IMR-90 (cell line): ENCODE data around the gene RALGAPA2. TPM values are rescaled to one million over a fixed set of nuclear protein-coding genes. Genes with fewer than 3 reads are reported as not detected.

Source experiments
- ATAC-seq: fragments of 200-7000 bp; cut with Tn5 transposase; 2 replicates; pipeline ENCODE4 v1.9.1; 2020; ENCODE audit warnings: low read depth, mild to moderate bottlenecking, moderate library complexity
- BruUV-seq: library from RNA; stranded (reverse); fragments of 400-500 nt; replicated peaks from 2 replicates; lab custom pipeline; 2021; lab: Mats Ljungman, UMichigan
- CTCF ChIA-PET: fragments of 300-600 bp; formaldehyde crosslinking; extraction: SDS; loops from one replicate; lab custom pipeline; 2021; ENCODE audit warnings: antibody characterized with exemption; lab: Yijun Ruan, JAX
- POLR2A ChIA-PET: fragments of 300-600 bp; sonication (Branson Sonifier 250); formaldehyde crosslinking; loops from one replicate; lab custom pipeline; 2022; ENCODE audit warnings: antibody characterized with exemption; ENCODE audit not compliant: unreplicated experiment; lab: Charles Lee
- DNase-seq: peaks from one replicate; pipeline ENCODE4 v3.0.0; 2013
- H2AFZ ChIP-seq: replicated peaks from 2 replicates; pipeline ENCODE3; 2013; ENCODE audit warnings: low read length, mild to moderate bottlenecking; ENCODE audit not compliant: poor library complexity
- H2AK5ac ChIP-seq: 2 replicates; pipeline ENCODE4 v1.6.1; 2013; ENCODE audit warnings: low read depth, low read length, inconsistent platforms
- H2AK9ac ChIP-seq: replicated peaks from 2 replicates; pipeline ENCODE3; 2013; ENCODE audit warnings: mild to moderate bottlenecking, low read depth, low read length, moderate library complexity; ENCODE audit not compliant: poor library complexity
- H2BK120ac ChIP-seq: 2 replicates; pipeline ENCODE4 v1.6.1; 2013; ENCODE audit warnings: low read depth, low read length, inconsistent platforms
- H2BK15ac ChIP-seq: 3 replicates; pipeline ENCODE4 v1.6.1; 2013; ENCODE audit warnings: low read depth, low read length, inconsistent platforms
- H2BK20ac ChIP-seq: 2 replicates; pipeline ENCODE4 v1.6.1; 2013; ENCODE audit warnings: low read depth, mild to moderate bottlenecking, inconsistent platforms, low read length, moderate library complexity
- H2BK5ac ChIP-seq: 2 replicates; pipeline ENCODE4 v1.6.1; 2013; ENCODE audit warnings: mild to moderate bottlenecking, low read depth, low read length, inconsistent platforms; ENCODE audit not compliant: poor library complexity, severe bottlenecking
- H3K14ac ChIP-seq: replicated peaks from 2 replicates; pipeline ENCODE4 v1.6.1; 2013; ENCODE audit warnings: low read depth, low read length, inconsistent platforms
- H3K18ac ChIP-seq: 2 replicates; pipeline ENCODE4 v1.6.1; 2013; ENCODE audit warnings: low read depth, low read length, control low read depth
- H3K23ac ChIP-seq: 2 replicates; pipeline ENCODE4 v1.6.1; 2013; ENCODE audit warnings: low read depth, low read length, inconsistent platforms
- H3K27ac ChIP-seq: 2 replicates; pipeline ENCODE4 v1.5.1; 2013; ENCODE audit warnings: mild to moderate bottlenecking, control low read depth, low read length; ENCODE audit not compliant: insufficient read depth
- H3K27me3 ChIP-seq: 2 replicates; pipeline ENCODE4 v1.6.1; 2013; ENCODE audit warnings: low read length; ENCODE audit not compliant: control insufficient read depth, insufficient read depth
- H3K36me3 ChIP-seq: 2 replicates; pipeline ENCODE4 v1.6.1; 2013; ENCODE audit warnings: low read length, mixed read lengths; ENCODE audit not compliant: control insufficient read depth, insufficient read depth
- H3K4ac ChIP-seq: 2 replicates; pipeline ENCODE4 v1.6.1; 2013; ENCODE audit warnings: low read depth, low read length, inconsistent platforms
- H3K4me1 ChIP-seq: 2 replicates; pipeline ENCODE4 v1.6.1; 2013; ENCODE audit warnings: low read length, mixed read lengths; ENCODE audit not compliant: control insufficient read depth, insufficient read depth
- H3K4me2 ChIP-seq: 2 replicates; pipeline ENCODE4 v1.6.1; 2013; ENCODE audit warnings: low read depth, mild to moderate bottlenecking, control low read depth, low read length, moderate library complexity
- H3K4me3 ChIP-seq: 2 replicates; pipeline ENCODE4 v1.5.1; 2013; ENCODE audit warnings: low read depth, mild to moderate bottlenecking, control low read depth, low read length, moderate library complexity; ENCODE audit not compliant: insufficient read depth
- H3K56ac ChIP-seq: 2 replicates; pipeline ENCODE4 v1.6.1; 2013; ENCODE audit warnings: low read length, inconsistent platforms; ENCODE audit not compliant: insufficient read depth; ENCODE audit errors: extremely low read depth
- H3K79me1 ChIP-seq, 2 experiments: 2 replicates each; pipeline ENCODE4 v1.6.1; 2013; ENCODE audit warnings: low read length in 2 of 2, inconsistent platforms in 1 of 2, low read depth in 1 of 2
- H3K9ac ChIP-seq: 2 replicates; pipeline ENCODE4 v1.6.1; 2013; ENCODE audit warnings: low read depth, low read length, control low read depth
- H3K9me1 ChIP-seq: 2 replicates; pipeline ENCODE4 v1.6.1; 2013; ENCODE audit warnings: low read length, inconsistent platforms; ENCODE audit not compliant: insufficient read depth
- H3K9me3 ChIP-seq: 2 replicates; pipeline ENCODE4 v1.6.1; 2013; ENCODE audit warnings: low read length; ENCODE audit not compliant: control insufficient read depth, insufficient read depth
- H4K20me1 ChIP-seq: 2 replicates; pipeline ENCODE4 v1.6.1; 2013; ENCODE audit warnings: low read length, inconsistent platforms; ENCODE audit not compliant: insufficient read depth
- H4K5ac ChIP-seq: 2 replicates; pipeline ENCODE4 v1.6.1; 2013; ENCODE audit warnings: mild to moderate bottlenecking, low read depth, low read length, control low read depth
- H4K8ac ChIP-seq, 2 experiments: 2 replicates each; pipeline ENCODE4 v1.6.1; 2013; ENCODE audit warnings: low read depth in 2 of 2, low read length in 2 of 2, control low read depth in 1 of 2, inconsistent platforms in 1 of 2
- H4K91ac ChIP-seq: 2 replicates; pipeline ENCODE4 v1.6.1; 2013; ENCODE audit warnings: low read depth, low read length, inconsistent platforms; ENCODE audit not compliant: insufficient read depth
- CHD1 ChIP-seq: IDR thresholded peaks from 2 replicates; pipeline ENCODE4 v1.6.1; 2012; ENCODE audit warnings: low read depth, low read length, improper control_type of control experiment
- MAZ ChIP-seq: IDR thresholded peaks from 2 replicates; pipeline ENCODE4 v1.6.1; 2012; ENCODE audit warnings: low read depth, mild to moderate bottlenecking, low read length, improper control_type of control experiment, moderate library complexity, borderline replicate concordance
- NFE2L2 ChIP-seq: fragments of 150-350 bp; IDR thresholded peaks from 2 replicates; pipeline ENCODE4 v1.6.1; 2016; ENCODE audit warnings: low read depth, mild to moderate bottlenecking, low read length
- SMC3 ChIP-seq: fragments of 150-350 bp; IDR thresholded peaks from 2 replicates; pipeline ENCODE4 v1.6.1; 2016; ENCODE audit warnings: low read depth, mild to moderate bottlenecking, antibody characterized with exemption, low read length, moderate library complexity
- dilution Hi-C: fragments of 300-500 bp; cut with HindIII; formaldehyde crosslinking; loops from one replicate; pipeline ENCODE4 v1.14.3; 2018; ENCODE audit warnings: low sequenced_read_pairs; ENCODE audit not compliant: unreplicated experiment
- in situ Hi-C: fragments of 300-500 bp; cut with MboI; formaldehyde crosslinking; loops from 3 replicates; pipeline ENCODE4 v1.14.3; 2019; ENCODE audit warnings: low sequenced_read_pairs, inconsistent platforms, mixed read lengths
- intact Hi-C: fragments of 100-400 bp; cut with micrococcal nuclease; formaldehyde crosslinking; loops from 2 replicates; pipeline ENCODE4 v1.10.0; 2022
- polyA plus RNA-seq, 3 experiments: library from polyadenylated mRNA; depleted of rRNA; stranded (reverse); fragments of >200 nt; gene quantifications; 2 replicates each; pipeline ENCODE4 v1.2.3, GENCODE V29; 2012; ENCODE audit warnings: low replicate concordance in 1 of 3
- total RNA-seq: library from RNA; depleted of rRNA; stranded (reverse); fragments of >200 nt; gene quantifications from 2 replicates; pipeline ENCODE4 v1.2.3, GENCODE V29; 2012

Gene RALGAPA2
- total and polyA plus RNA-seq, 2 of the 4 experiments (the other 2 are of a cell fraction): 1.3 to 3.9 TPM

DNA sequence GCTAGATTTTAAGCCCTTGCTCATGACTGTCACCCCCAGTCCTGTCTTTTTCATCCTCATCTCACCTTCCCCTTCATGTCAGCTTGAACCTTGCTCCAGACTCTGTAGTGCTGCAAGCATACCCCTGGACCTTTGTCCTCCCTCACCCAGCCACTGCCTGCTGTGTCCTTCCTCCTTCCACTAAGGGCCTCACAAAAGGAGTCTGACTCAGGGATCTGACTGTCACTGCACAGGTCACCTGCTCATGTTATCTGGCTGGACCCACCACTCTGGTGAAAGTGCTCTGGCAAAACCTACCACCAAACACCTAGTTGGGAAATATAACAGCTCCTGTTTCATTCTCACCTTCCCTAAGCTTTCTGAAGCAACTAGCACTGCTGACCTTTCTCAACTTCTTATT lies 193.2 kb downstream of the RALGAPA2 start:
- TF ChIP-seq CHD1: no peak
- no peak for TF ChIP-seq NFE2L2
- TF ChIP-seq SMC3: no peak
- no peak for TF ChIP-seq MAZ
- Histone ChIP-seq H3K14ac (no peak overlapping the region), H3K4me3 (no peak overlapping the region), H2BK20ac (no peak overlapping the region), H3K9me1 (0 out of 2 replicates have a peak, but pooled peaks cover 6% of the 10 kb centered on the region), H3K18ac (no peak overlapping the region), H3K4me1 (peaks cover 2% of the 10 kb centered on the region; the same call in 1 of the 2 replicates), H3K79me1 (no peaks in the 10 kb centered on the region), H3K23ac (no peak overlapping the region), H3K27ac (no peak overlapping the region), H2BK15ac (no peak overlapping the region), H4K8ac (no peak overlapping the region), H3K4ac (no peak overlapping the region), H2AK5ac (no peak overlapping the region), H2BK120ac (no peak overlapping the region), H4K91ac (no peak overlapping the region), H2AFZ (no peak overlapping the region), H3K27me3 (no peaks in the 10 kb centered on the region), H3K56ac (no peak overlapping the region), H3K4me2 (no peak overlapping the region), H4K20me1 (no peaks in the 10 kb centered on the region; the same call in 1 of the 2 replicates), H3K9ac (no peak overlapping the region), H2AK9ac (no peak overlapping the region), H3K36me3 (no peaks in the 10 kb centered on the region), H4K5ac (no peak overlapping the region), H3K9me3 (peaks cover 4% of the 10 kb centered on the region; the same call in 1 of the 2 replicates), H2BK5ac (no peak overlapping the region)
- POLR2A ChIA-PET: no interaction called here
- dilution Hi-C loops: no loop called here
- ATAC-seq (no peak), DNase-seq (no peak)
- intact Hi-C loops: no loop called here
- no TSS peak for BruUV-seq
- in situ Hi-C loops: no loop called here
- CTCF ChIA-PET: no interaction called here
